NOMO-1 treated with DMSO at 0.1 percent for 48 hours (cell line): ENCODE results near the gene ZMIZ2.
"Not testable (repeated sequence)": the region's sequence is repeated elsewhere in the genome, so short reads cannot be mapped to it uniquely, and the experiment has no call there.

Experiments used
- DNase-seq: peaks from one replicate; lab custom pipeline; 2025; ENCODE audit not compliant: unreplicated experiment; lab: John Stamatoyannopoulos, UW

Gene ZMIZ2

DNA sequence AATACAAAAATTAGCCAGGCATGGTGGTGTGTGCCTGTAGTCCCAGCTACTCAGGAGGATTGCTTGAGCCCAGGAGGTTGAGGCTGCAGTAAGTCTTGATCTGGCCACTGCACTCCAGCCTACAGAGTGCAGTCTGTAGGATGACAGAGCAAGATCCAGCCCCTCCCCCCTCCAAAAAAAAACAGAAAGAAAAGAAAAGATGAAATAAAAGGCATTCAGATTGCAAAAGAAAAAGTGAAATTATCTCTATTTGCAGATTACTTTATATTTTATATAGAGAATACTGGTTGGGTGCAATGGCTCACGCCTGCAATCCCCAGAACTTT is 20.7 kb upstream of the ZMIZ2 start:
- DNase-seq = no peak

- DNase-seq = no peak
Observed at GRCh38 chr7:44729949-44730590, 18.6 kb upstream of the ZMIZ2 start.

DNA sequence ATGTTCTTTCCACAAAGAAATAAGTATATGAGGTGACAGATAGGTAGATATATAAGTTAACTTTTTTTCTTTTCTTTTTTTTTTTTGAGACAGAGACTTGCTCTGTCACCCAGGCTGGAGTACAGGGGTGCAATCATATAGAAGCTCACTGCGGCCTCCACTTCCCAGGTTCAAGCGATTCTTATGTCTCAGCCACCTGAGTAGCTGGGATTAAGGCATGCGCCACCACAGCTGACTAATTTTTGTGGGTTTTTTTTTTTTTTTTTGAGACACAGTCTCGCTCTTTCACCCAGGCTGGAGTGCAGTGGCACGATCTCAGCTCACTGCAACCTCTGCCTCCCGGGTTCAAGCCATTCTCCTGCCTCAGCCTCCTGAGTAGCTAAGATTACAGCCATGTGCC is 15.7 kb upstream of the ZMIZ2 start:
- not testable (repeated sequence) for DNase-seq

DNA sequence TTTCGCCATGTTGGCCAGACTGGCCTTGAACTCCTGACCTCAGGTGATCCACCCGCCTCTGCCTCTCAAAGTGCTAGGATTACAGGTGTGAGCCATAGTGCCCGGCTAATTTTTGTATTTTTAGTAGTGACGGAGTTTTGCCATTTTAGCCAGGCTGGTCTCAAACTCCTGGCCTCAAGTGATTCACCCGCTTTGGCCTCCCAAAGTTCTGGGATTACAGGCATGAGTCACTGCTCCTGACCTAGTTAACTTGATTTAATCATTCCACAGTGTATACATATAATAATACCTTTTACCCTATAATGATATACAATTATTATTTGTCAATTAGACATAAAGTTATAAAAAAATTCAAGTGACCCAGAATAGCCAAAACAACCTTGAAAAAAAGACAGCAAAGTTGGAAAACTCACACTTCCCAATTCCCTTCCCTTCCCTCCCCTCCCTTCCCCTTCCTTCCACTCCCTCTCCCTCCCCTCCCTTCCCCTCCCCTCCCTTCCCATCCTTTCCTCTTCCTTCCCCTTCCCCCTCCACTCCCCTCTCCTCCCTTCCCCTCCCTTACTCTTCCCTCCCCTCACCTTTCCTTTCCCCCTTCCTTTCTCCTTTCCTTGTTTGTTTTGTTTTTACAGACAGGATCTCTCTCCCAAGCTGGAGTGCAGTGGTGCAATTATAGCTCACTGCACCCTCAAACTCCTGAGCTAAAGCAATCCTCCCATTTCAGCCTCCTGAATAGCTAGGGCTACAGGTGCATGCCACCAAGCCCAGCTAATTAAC is 14.8 kb upstream of the ZMIZ2 start:
- no peak for DNase-seq

DNA sequence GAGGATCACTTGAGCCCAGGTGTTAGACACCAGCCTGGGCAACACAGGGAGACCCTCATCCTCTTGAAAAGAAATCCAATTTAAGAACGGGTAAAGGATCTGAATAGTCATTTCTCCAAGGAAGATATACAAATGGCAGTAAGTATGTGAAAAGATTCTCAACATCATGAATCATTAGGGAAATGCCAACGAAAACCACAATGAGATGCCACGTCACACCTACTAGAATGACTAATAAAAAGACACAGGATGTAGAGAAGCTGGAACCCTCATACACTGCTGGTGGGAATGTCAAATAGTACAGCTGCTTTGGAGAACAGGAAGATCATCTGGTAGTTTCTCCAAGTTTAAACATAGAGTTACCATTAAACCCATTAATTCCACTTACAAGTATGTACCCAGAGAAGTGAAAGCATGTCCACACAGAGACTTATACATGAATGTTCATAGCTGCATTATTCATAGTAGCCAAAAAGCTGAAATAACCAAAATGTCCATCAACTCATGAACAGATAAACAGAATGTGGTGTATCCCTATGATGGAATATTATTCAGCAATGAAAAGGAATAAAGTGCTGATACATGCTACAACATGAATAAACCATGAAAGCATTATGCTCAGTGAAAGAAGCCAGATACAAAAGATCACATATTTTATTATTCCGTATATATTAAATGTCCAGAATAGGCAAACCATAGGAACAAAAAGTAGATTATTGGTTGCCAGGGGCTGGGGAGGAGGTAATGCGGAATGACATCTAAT is 13.1 kb upstream of the ZMIZ2 start:
- DNase-seq = peak; percentile 35

GRCh38 chr7:44736896-44737295 is 11.8 kb upstream of the ZMIZ2 start:
- no peak for DNase-seq

DNA sequence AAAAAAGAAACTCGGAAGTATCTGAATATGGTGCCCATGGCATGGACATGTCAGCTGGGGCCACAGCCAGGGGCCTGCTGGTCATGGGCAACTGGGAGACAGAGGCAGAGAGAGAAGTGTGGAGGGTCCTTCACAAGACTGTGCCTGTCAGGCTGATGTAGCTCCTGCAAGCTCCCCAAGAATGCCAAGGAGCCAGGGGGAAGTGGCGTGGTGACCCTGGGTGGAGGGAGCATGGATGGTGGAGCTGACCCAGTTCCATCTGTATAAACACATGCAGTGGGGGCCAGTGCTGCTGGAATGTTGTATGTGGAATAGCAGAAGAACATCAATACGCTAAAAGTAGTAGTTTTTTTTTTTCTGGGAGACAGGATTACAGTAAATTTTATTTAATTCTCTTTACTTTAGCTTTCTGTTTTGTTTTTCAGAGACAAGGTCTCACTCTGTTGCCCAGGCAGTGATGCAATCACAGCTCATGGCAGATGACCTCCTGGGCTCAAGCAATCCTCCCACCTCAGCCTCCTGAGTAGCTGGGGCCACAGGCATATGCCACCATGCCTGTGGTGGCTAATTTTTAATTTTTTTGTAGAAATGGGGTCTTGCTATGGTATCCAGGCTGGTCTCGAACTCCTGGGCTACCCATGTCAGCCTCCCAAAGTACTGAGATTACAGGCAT is 10.5 kb upstream of the ZMIZ2 start:
- no peak for DNase-seq

DNA sequence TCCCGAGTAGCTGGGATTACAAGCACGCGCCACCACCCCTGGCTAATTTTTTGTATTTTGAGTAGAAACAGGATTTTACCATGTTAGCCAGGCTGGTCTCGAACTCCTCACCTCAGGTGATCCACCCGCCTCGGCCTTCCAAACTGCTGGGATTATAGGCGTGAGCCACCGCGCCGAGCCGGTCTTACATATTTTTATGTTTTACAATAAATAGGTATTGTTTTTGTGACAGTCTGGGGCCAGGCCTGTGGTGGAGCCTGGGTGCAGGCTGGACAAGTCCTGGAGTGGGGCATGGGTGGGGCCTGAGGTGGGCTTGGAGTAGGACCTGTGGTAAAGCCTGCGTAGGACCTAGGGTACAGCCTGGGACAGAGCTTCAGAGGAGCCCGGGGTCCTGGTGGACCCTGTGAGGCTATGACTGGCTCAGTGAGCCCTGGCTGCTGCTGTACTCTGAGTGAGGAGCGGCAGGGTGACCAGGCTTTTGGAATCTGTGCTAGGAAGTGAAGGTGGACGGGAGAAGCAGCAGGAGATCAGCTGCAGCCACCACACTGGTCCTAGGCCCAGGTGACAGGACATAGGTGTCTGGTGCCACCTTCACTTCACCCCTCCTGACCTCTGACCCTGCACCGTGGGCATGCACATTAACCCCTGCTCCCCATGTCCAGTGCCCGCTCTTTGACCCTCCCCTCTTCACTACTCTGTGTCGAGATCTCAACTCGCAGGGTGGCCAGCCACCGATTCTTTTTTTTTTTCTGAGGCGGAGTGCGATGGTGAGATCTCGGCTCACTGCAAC is 9.6 kb upstream of the ZMIZ2 start:
- DNase-seq = no peak

- no peak for DNase-seq
Observed at GRCh38 chr7:44740055-44740454, 8.6 kb upstream of the ZMIZ2 start.

DNA sequence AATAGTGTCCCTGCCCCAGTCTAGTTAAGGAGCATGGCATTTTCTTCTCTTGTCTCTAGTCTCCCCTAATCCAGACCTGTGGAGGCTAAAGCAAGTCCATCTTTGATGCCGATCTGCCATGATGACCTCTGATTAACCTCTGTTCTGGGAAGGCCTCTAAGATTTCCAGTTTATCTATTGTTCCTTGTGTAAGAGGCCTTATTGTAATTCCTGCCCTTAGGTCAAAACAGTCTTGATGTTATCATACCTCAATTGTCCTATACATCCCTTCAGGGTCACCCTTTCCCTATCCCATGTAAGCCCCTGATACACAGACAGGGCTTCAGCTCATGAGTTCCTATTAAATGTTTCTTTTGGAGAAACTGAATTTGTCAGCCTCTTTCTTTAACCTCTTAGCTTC is 4.9 kb upstream of the ZMIZ2 start:
- no peak for DNase-seq

DNA sequence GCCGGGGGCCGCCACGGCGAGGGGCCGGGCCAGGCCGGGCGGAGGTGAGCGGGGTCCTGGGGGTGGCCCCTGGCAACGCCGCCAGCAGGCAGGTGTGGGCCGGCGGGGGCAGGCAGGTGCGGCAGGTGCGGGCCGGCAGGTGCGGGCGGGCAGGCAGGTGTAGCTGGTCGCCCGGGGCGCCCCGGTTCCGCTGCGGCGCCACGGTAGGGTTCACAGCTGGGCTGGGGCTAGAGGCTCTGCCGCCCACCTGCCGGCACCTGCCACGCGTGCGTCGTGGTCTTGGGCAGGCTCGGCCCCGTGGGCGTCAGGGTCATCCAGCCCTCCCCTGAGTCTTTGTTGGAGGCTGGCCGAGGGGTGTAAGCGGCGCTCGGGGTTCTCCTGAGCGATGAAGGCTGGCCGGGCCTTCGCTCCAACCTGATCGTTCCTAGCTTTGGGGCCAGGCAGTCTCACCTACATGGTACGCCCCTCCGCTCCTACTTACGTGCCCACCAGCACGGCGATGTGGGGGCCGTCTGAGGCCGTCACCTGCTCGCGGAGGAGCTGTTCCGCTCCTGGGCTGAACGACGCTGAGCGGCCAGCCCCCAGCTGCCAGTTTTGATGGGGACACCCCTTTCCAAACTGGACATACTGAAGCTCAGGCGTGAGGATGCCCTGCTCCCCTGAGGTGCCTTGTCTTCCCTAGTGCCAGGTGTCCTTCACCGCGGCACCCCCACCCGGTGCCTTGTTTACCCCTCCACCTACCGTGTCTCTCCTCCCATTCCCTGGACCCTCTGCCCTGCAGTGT is 493 bp downstream of the ZMIZ2 start:
- no peak for DNase-seq

GRCh38 chr7:44749992-44750391 is 1.3 kb downstream of the ZMIZ2 start:
- DNase-seq = no peak

GRCh38 chr7:44750424-44750823 is 1.8 kb downstream of the ZMIZ2 start:
- DNase-seq = no peak

DNA sequence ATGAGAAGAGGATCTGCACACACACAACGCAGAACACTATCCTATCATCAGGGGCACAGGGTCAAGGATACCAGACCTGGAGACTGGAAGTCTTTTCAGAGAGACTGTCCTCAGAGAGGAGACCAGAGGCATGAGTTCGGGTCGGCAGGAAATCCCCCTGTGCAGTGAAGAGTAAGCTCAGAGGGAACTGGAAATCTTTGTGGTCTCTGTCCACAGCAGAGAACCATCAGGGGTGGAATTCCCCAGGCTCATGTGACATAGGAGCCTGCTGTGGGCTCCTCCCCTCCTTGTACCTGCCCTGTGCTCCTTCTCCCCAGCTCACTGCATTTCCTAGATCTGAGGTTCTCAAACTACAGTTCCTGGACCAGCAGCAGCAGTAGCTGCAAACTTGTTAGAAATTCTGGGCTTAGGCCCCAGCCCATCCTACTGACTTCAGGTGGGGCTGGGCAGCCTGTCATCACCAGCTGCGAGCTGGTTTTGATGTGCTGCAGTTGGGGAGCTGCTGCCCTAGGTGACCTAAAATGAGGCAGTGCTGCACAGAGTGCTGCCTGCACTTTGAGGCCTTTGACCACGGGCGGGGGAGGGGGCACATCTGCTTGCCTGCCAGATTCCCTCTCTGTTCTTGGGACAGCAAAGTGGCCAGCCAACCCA is 2.4 kb downstream of the ZMIZ2 start:
- DNase-seq = no peak

DNA sequence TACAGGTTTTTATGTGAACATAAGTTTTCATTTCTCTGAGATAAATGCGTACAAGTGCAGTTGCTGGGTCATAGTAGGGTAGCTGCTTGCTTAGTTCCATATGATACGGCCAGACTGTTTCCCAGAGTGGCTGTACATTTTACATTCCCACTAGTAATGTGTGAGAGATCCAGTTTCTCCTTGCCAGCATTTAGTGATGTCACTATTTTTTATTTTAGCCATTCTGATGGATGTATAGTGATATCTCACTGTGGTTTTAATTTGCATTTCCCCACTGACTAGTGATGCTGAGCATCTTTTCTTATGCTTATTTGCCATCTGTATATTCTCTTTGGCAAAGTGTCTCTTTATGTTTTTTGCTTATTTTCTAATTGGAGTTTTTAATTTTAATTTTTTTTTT is 4.2 kb downstream of the ZMIZ2 start:
- DNase-seq = no peak

- no peak for DNase-seq
Observed at GRCh38 chr7:44754802-44755697, 6.4 kb downstream of the ZMIZ2 start.

DNA sequence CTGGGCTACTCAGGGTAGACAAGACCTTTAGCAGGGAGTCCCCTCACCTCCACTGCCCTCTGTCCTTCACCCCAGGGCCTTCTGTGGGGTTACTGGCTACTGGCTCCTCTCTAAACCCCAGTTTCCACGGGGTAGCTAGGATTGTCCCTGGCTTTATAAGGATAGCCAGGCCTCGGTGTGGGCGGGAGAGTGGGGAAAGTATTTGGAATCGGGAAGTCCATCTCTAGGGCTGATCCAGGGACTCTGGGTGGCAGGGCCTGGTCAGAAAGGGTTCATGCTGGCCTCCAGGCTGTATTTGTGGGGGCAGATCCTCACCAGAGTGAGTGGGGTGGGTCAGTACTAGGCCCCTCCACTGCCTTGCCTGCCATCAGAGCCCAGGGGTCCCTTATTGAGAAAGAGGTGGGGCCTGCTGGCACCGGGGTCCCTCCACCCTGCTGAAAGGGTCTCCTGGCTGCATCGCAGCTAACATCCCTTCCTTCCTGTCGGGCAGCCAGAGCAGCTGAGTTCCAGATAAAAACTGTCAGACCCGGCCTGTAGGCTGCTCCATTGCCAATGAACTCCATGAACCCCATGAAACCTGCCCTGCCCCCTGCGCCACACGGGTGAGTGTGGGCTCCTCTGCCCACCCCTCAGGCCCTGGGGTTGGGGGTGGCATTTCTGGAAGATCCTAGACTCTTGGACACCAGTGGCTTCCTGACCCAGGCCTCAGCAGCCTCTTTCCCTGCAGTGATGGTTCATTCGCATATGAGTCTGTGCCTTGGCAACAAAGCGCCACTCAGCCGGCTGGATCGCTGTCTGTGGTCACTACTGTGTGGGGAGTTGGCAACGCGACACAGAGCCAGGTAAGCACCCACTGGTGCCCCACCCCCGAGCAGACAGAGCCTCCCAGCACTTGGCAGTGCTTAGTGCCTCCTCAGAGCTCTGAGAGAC is 7.3 kb downstream of the ZMIZ2 start:
- DNase-seq = no peak

DNA sequence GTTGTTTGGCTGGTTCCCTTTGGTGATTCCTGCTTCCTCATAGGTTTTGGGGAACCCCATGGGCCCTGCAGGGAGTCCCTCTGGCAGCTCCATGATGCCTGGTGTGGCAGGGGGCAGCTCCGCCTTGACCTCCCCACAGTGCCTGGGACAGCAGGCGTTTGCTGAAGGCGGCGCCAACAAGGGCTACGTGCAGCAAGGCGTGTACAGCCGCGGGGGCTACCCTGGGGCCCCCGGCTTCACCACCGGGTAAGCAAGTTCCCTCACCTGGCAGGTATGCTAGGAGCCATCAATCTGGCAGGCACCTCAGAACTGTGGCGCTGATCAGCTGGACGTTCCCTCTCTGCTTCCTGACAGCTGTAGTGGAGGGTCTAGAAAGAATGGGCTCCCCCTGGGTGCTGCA is 8.3 kb downstream of the ZMIZ2 start:
- no peak for DNase-seq
